Muscle of leg (tissue), 16 donors: ENCODE measurements around the gene RNPEPL1. TPM values are rescaled to one million over a fixed set of nuclear protein-coding genes. Genes with fewer than 3 reads are reported as not detected.
A peak's percentile ranks its signal among the peaks of the same experiment; 100 is the strongest.
"Not testable (repeated sequence)": the region's sequence is repeated elsewhere in the genome, so short reads cannot be mapped to it uniquely, and the experiment has no call there.

Experiments used
- DNase-seq: peaks from one replicate; pipeline ENCODE4 v3.0.0; 2013
- H3K27ac ChIP-seq: one replicate; pipeline ENCODE4 v1.5.1; 2013; ENCODE audit warnings: mild to moderate bottlenecking, low read length, control low read depth
- H3K27me3 ChIP-seq: one replicate; pipeline ENCODE4 v1.6.1; 2013; ENCODE audit warnings: low read length; ENCODE audit not compliant: control insufficient read depth, insufficient read depth
- H3K36me3 ChIP-seq: one replicate; pipeline ENCODE4 v1.6.1; 2013; ENCODE audit warnings: low read length; ENCODE audit not compliant: control insufficient read depth, insufficient read depth
- H3K4me1 ChIP-seq: one replicate; pipeline ENCODE4 v1.6.1; 2013; ENCODE audit warnings: low read length; ENCODE audit not compliant: control insufficient read depth, insufficient read depth
- H3K4me3 ChIP-seq: one replicate; pipeline ENCODE4 v1.5.1; 2013; ENCODE audit warnings: low read length, control low read depth
- H3K9me3 ChIP-seq: replicated peaks from 2 replicates; pipeline ENCODE4 v1.6.1; 2013; ENCODE audit warnings: low read depth, low read length; ENCODE audit not compliant: control insufficient read depth
- WGBS: methylation state at CpG from one replicate; pipeline ENCODE4 v1.1.5; 2013; ENCODE audit warnings: missing lambda C conversion rate; ENCODE audit not compliant: insufficient coverage; 5-methylcytosine and 5-hydroxymethylcytosine counted together
- long read RNA-seq, 11 donors: transcript quantifications; one replicate each; lab custom pipeline, GENCODE V29; 2026
- polyA plus RNA-seq, 8 donors: library from polyadenylated mRNA; unstranded; fragments of 120-200 nt; gene quantifications; one replicate each; pipeline versions ENCODE4 v1.2.1 to v1.2.3, GENCODE V29; 2013; ENCODE audit warnings: inconsistent platforms in 1 of 8, low replicate concordance in 1 of 8; ENCODE audit not compliant: insufficient read length in 8 of 8, insufficient read depth in 1 of 8
- total RNA-seq: library from RNA; stranded (reverse); fragments of 120-200 nt; gene quantifications from one replicate; pipeline ENCODE4 v1.2.4, GENCODE V29; 2013

Gene RNPEPL1, protein sequence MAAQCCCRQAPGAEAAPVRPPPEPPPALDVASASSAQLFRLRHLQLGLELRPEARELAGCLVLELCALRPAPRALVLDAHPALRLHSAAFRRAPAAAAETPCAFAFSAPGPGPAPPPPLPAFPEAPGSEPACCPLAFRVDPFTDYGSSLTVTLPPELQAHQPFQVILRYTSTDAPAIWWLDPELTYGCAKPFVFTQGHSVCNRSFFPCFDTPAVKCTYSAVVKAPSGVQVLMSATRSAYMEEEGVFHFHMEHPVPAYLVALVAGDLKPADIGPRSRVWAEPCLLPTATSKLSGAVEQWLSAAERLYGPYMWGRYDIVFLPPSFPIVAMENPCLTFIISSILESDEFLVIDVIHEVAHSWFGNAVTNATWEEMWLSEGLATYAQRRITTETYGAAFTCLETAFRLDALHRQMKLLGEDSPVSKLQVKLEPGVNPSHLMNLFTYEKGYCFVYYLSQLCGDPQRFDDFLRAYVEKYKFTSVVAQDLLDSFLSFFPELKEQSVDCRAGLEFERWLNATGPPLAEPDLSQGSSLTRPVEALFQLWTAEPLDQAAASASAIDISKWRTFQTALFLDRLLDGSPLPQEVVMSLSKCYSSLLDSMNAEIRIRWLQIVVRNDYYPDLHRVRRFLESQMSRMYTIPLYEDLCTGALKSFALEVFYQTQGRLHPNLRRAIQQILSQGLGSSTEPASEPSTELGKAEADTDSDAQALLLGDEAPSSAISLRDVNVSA
- total RNA-seq, result 13.6 TPM
- 10 to 100 TPM; 22.2 to 38.8 (median 33.0) TPM for polyA plus RNA-seq
- long read RNA-seq, donor 1, full-length matches to known transcripts, result 7 of 7 reads
- long read RNA-seq, donor 1, partial matches to known transcripts, result 0 of 7 reads
- long read RNA-seq, donor 1, other reads (novel, unspliced or antisense), result 0 of 7 reads
- long read RNA-seq, donor 2, full-length matches to known transcripts, result 1 of 1 reads
- long read RNA-seq, donor 2, partial matches to known transcripts, result 0 of 1 reads
- long read RNA-seq, donor 2, other reads (novel, unspliced or antisense), result 0 of 1 reads
- long read RNA-seq, donor 3, full-length matches to known transcripts, result 11 of 11 reads
- long read RNA-seq, donor 3, partial matches to known transcripts, result 0 of 11 reads
- long read RNA-seq, donor 3, other reads (novel, unspliced or antisense), result 0 of 11 reads
- long read RNA-seq, donor 4, full-length matches to known transcripts, result 5 of 5 reads
- long read RNA-seq, donor 4, partial matches to known transcripts, result 0 of 5 reads
- long read RNA-seq, donor 4, other reads (novel, unspliced or antisense), result 0 of 5 reads
- long read RNA-seq, donor 5, full-length matches to known transcripts, result 15 of 15 reads
- long read RNA-seq, donor 5, partial matches to known transcripts, result 0 of 15 reads
- long read RNA-seq, donor 5, other reads (novel, unspliced or antisense), result 0 of 15 reads
- long read RNA-seq, donor 6, full-length matches to known transcripts, result 6 of 6 reads
- long read RNA-seq, donor 6, partial matches to known transcripts, result 0 of 6 reads
- long read RNA-seq, donor 6, other reads (novel, unspliced or antisense), result 0 of 6 reads
- long read RNA-seq, donor 7, full-length matches to known transcripts, result 7 of 7 reads
- long read RNA-seq, donor 7, partial matches to known transcripts, result 0 of 7 reads
- long read RNA-seq, donor 7, other reads (novel, unspliced or antisense), result 0 of 7 reads
- long read RNA-seq, donor 8, full-length matches to known transcripts, result 1 of 1 reads
- long read RNA-seq, donor 8, partial matches to known transcripts, result 0 of 1 reads
- long read RNA-seq, donor 8, other reads (novel, unspliced or antisense), result 0 of 1 reads
- long read RNA-seq, donor 9, full-length matches to known transcripts, result 2 of 2 reads
- long read RNA-seq, donor 9, partial matches to known transcripts, result 0 of 2 reads
- long read RNA-seq, donor 9, other reads (novel, unspliced or antisense), result 0 of 2 reads
- long read RNA-seq, donor 10, full-length matches to known transcripts, result 8 of 8 reads
- long read RNA-seq, donor 10, partial matches to known transcripts, result 0 of 8 reads
- long read RNA-seq, donor 10, other reads (novel, unspliced or antisense), result 0 of 8 reads
- long read RNA-seq, donor 11, full-length matches to known transcripts, result 1 of 25 reads
- long read RNA-seq, donor 11, partial matches to known transcripts, result 24 of 25 reads
- long read RNA-seq, donor 11, other reads (novel, unspliced or antisense), result 0 of 25 reads

DNA sequence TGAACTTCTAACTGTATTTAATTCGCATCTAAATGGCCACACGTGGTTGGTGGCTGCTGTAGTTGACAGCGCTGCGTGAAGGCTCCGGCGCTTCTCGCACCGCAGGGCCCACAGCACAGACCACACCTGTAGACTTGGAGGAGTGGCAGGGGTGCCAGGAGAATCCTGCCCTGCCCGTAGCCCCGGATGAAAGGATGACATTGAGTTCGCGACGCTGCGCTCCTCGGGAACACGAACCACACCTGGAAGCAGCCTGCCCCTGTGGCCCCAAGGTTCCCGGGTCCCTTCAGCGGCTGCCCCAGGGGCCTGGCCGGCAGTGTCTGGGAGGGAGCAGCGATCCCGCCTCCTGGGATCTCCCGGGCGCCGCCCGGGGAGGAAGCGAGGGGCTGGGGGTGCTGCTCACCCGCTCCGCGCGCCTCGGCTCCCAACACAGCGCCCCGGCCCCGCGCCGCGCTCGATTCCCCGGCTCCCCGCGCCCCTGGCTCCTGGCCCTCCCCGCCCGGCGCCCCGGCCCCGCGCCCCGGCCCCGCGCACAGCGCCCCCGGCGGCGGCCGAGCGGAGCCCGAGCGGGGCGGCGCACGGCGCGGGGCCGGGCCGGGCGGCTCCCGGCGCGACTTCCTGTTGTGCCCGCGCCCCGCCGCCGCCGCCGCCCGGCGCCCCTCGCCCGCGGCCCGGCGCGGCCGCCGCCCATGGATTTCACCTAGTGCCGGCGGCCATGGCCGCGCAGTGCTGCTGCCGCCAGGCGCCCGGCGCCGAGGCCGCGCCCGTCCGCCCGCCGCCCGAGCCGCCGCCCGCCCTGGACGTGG, at the start of gene RNPEPL1:
Gene RNPEPL1 (plus strand): TSS at position 613 of the 806 bp plus-strand sequence. CDS start 103 bp downstream, at position 716.
- Histone ChIP-seq H3K4me3 (peak within 1 kb of the TSS; percentile 60), H3K9me3 (no peaks in the 10 kb centered on the region), H3K27ac (peak within 1 kb of the TSS; percentile 67), H3K27me3 (no peaks in the 10 kb centered on the region), H3K36me3 (peaks cover 6% of the 10 kb centered on the region), H3K4me1 (peaks cover 43% of the 10 kb centered on the region)
- WGBS, result under 1% methylated on average over 103 of the region's 106 CpGs
- peak; percentile 65 for DNase-seq

DNA sequence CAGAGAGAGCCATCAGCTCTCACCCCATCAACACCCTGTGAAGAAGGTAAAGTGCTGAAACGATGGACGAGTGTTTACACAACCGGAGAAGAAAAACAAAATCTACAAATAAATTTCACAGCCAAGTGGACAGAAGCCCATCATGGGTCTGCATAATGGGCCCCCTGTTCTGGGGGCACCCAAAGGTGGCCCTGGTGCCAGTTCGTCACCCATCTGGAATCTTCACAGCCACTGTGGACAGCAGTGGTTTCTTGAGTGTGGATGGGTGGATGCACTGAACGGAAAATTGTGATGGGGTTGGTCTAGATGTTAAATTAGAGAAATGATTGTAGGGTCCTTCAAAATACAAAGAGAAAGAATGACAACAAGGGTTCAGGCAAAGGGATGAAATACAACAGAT, 49.3 kb upstream of the RNPEPL1 start:
- Histone ChIP-seq H3K27me3 (peaks cover 16% of the 10 kb centered on the region), H3K4me1 (peaks cover 11% of the 10 kb centered on the region), H3K9me3 (no peaks in the 10 kb centered on the region), H3K36me3 (peaks cover 10% of the 10 kb centered on the region), H3K27ac (no peak overlapping the region), H3K4me3 (no peak overlapping the region)
- DNase-seq, result no peak
- WGBS, result 56% methylated on average over 2 of the region's 5 CpGs

DNA sequence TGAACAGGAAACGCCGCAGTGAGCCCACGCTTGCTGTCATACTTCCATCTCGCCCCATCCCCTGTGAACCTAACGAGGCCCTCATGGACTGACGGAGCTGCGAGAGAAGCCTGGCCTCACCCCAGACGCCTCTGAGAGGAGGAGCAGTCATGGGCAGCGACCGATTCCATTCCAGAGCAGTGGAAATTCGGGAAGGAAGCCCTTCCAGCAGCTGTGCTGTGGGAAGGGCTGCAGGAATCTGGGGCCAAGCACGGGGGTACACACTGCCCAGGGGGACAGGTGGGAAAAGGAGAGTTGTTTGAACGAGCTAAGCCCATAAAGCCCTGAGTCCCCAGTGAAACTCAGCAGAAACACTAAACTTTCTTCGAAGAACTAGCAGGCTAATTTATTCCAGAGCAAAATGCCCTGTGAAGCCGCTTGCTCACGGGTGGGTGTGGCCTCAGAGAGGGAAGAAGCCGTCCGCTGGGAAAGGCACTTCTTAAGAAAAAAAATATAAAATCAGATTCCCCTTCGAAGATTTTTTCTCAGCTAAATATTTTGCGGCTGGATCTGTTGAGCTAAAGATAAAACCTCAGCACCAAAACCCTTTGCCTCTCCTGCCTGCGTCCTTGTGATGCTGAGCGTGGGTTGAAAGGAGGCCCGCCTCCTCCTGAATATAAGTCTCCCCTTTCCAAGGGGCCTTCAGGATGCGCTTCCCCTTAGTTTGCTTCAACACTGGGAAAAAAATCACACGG, 48.7 kb upstream of the RNPEPL1 start:
- H3K4me3 ChIP-seq, result no peak overlapping the region

DNA sequence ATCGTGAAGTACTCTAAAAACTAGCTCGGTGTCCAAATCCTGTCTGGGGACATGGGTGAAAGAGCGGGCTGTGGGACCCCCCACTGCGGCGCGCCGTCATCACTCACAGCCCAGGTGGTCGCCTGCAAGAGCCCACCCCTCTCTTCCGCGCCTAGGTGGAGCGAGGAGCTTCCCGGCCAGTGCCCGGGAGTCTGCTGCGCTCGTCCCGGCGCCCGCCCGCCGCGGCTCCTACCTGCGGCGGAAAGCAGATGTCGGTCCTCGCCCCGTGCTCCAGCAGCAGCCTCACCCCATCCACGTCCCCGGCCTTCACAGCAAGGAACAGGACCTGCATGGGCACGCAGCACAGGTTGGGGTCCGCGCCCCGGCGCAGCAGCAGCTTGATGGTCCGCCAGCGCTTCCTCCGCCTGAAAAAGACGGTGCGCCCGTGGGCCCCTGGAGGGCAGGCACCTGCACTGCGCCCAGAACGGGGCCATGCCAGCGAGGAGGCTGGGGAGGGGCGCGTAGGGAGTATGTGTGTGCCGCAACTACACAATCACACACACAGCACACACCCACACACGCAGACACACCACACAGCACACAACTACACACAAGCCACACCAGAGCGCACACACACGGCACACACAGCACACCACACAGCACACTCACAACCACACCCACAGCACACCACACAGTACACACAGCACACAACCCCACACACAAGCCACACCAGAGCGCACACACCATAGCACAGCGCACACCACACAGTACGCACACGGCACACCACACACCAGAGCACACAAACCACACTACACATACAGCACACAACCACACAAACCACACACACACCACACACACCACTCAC, 47.9 kb upstream of the RNPEPL1 start:
- Histone ChIP-seq H3K27me3 (peaks cover 16% of the 10 kb centered on the region), H3K36me3 (peaks cover 13% of the 10 kb centered on the region), H3K27ac (no peak overlapping the region), H3K9me3 (no peaks in the 10 kb centered on the region), H3K4me3 (no peak overlapping the region), H3K4me1 (peaks cover 11% of the 10 kb centered on the region)
- no peak for DNase-seq
- WGBS, result 16% methylated on average over 42 of the region's 52 CpGs

More for the DNA sequence above, 48.7 kb upstream of the RNPEPL1 start:
- peaks cover 11% of the 10 kb centered on the region for H3K4me1 ChIP-seq
- H3K9me3 ChIP-seq, result no peaks in the 10 kb centered on the region
- H3K36me3 ChIP-seq, result peaks cover 10% of the 10 kb centered on the region
- peak; percentile 52 for DNase-seq
- no peak overlapping the region for H3K27ac ChIP-seq
- 11% methylated on average over 10 of the region's 25 CpGs for WGBS
- H3K27me3 ChIP-seq, result peaks cover 16% of the 10 kb centered on the region

DNA sequence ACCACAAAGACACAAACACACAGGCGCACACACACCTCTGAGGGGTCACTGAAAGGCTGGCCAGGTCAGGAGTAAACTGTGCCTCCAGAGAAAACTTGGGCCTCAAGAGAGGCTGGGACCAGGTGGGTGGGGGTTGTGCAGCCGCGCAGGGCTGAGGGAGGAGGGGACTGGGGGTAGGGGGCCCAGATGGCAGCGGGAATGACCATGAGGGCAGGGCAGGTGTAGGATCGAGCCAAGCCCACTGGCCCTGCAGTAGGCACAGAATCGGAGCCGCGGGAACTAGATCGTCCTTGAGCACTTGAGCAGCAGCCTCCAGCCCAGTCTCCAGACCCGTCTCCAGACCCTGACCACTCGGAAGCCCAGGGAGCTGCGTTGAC, 47.3 kb upstream of the RNPEPL1 start:
- Histone ChIP-seq H3K36me3 (peaks cover 19% of the 10 kb centered on the region), H3K4me1 (peaks cover 11% of the 10 kb centered on the region), H3K27me3 (peaks cover 16% of the 10 kb centered on the region), H3K4me3 (no peak overlapping the region), H3K9me3 (no peaks in the 10 kb centered on the region), H3K27ac (no peak overlapping the region)
- no peak for DNase-seq
- WGBS, result 81% methylated on average over 11 of the region's 12 CpGs

DNA sequence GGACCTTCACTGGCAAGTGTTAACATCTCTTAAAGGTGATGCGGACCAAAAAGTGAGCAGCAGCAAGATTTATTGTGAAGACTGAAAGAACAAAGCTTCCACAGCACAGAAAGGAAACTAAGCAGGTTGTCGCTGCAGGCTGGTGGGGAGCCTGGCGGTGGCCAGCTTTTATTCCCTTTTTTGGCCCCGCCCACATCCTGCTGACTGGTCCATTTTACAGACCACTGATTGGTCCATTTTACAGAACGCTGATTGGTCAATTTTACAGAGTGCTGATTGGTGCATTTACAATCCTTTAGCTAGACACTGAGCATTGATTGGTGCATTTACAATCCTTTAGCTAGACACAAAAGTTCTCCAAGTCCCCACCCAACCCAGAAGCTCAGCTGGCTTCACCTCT, 46.4 kb upstream of the RNPEPL1 start:
- Histone ChIP-seq H3K36me3 (peaks cover 20% of the 10 kb centered on the region), H3K4me1 (peaks cover 11% of the 10 kb centered on the region), H3K27me3 (peaks cover 16% of the 10 kb centered on the region)
- H3K27ac ChIP-seq, H3K9me3 ChIP-seq, DNase-seq, H3K4me3 ChIP-seq: not testable (repeated sequence)
- 89% methylated on average over 4 of the region's 5 CpGs for WGBS

DNA sequence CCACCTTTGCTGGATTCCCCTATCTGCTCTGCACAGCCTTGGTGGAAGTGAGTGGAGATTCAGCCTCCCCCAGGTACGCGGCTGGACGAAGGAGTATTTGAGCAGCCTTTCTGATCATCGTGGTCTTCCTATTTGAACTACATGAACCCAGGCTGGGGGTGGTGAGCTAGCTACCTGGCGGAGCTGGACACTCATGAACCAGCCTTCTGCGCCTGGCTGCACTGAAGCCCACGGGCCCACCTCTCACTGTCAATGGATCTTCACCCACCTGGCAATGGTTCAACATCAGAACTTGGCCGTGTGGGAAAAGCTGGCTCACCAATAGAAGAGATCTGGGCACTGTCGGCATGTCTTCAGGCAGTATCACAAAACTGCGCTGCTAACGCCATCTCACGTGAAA, 45.9 kb upstream of the RNPEPL1 start:
- 92% methylated on average over 8 of the region's 12 CpGs for WGBS
- Histone ChIP-seq H3K36me3 (peaks cover 20% of the 10 kb centered on the region), H3K27ac (no peak overlapping the region), H3K27me3 (peaks cover 16% of the 10 kb centered on the region), H3K9me3 (no peaks in the 10 kb centered on the region), H3K4me3 (no peak overlapping the region), H3K4me1 (peaks cover 11% of the 10 kb centered on the region)
- DNase-seq, result no peak
